Activated CD4-positive, alpha-beta T cell treated with anti-CD3 and anti-CD28 coated beads, Interleukin-2, amount 50 U/mL, for 4 hours (primary cell): ENCODE results near the gene SMTN.
"Not testable (repeated sequence)": the region's sequence is repeated elsewhere in the genome, so short reads cannot be mapped to it uniquely, and the experiment has no call there.

Experiments
- DNase-seq, 2 experiments: peaks; one replicate each; pipeline ENCODE4 v3.0.0-alpha.2; 2020

SMTN gene

GRCh38 chr22:31091106-31091975, 10.2 kb downstream of the SMTN start:
- DNase-seq, result no peak

- no peak for DNase-seq
These were observed 11.0 kb downstream of the SMTN start for GRCh38 chr22:31092161-31092560.

GRCh38 chr22:31093086-31093850, 12.2 kb downstream of the SMTN start:
- DNase-seq, result no peak

- DNase-seq, result no peak
These were observed 13.0 kb downstream of the SMTN start for GRCh38 chr22:31094021-31094551.

- no peak for DNase-seq
These were observed 13.6 kb downstream of the SMTN start for GRCh38 chr22:31094741-31095140.

GRCh38 chr22:31095637-31096249, 14.6 kb downstream of the SMTN start:
- DNase-seq, result no peak

GRCh38 chr22:31096657-31097279, 15.7 kb downstream of the SMTN start:
- DNase-seq, result no peak

GRCh38 chr22:31097539-31097938, 16.4 kb downstream of the SMTN start:
- not testable (repeated sequence) for DNase-seq

GRCh38 chr22:31097941-31098631, 17.0 kb downstream of the SMTN start:
- DNase-seq, result no peak

GRCh38 chr22:31098632-31099110, 17.6 kb downstream of the SMTN start:
- no peak for DNase-seq

- DNase-seq, result no peak
These were observed 18.3 kb downstream of the SMTN start for GRCh38 chr22:31099386-31099785.

- DNase-seq, result no peak
These were observed 19.0 kb downstream of the SMTN start for GRCh38 chr22:31099841-31100761.

- DNase-seq, result no peak
These were observed 19.8 kb downstream of the SMTN start for GRCh38 chr22:31100762-31101525.

- no peak for DNase-seq
These were observed 21.4 kb downstream of the SMTN start for GRCh38 chr22:31102441-31103081.

- no peak for DNase-seq
These were observed 22.0 kb downstream of the SMTN start for GRCh38 chr22:31103111-31103510.

GRCh38 chr22:31103899-31104694, 23.0 kb downstream of the SMTN start:
- DNase-seq, result no peak

GRCh38 chr22:31104869-31105268, 23.8 kb downstream of the SMTN start:
- DNase-seq, result no peak

- DNase-seq, result no peak
These were observed 24.3 kb downstream of the SMTN start for GRCh38 chr22:31105282-31105929.
